DND-41 (cell line): ENCODE data around the gene ACAT2.
"Not testable (repeated sequence)": the region's sequence is repeated elsewhere in the genome, so short reads cannot be mapped to it uniquely, and the experiment has no call there.

Experiments
- ATAC-seq: fragments of 200-7000 bp; cut with Tn5 transposase; 3 replicates; pipeline ENCODE4 v1.9.1; 2021; ENCODE audit warnings: low read depth; ENCODE audit not compliant: insufficient read depth
- DNase-seq: peaks from one replicate; pipeline ENCODE4 v3.0.0-alpha.2; 2020
- H2AFZ ChIP-seq: 2 replicates; pipeline ENCODE4 v1.6.0; 2012; ENCODE audit warnings: low read depth, low read length
- H3K27ac ChIP-seq: 2 replicates; pipeline ENCODE4 v1.5.1; 2012; ENCODE audit warnings: low read length, inconsistent platforms
- H3K27me3 ChIP-seq: fragments of 200-600 bp; sonication (generic); 2 replicates; pipeline ENCODE4 v1.6.0; 2012; ENCODE audit warnings: low read length, mild to moderate bottlenecking, inconsistent platforms; ENCODE audit not compliant: insufficient read depth, poor library complexity
- H3K36me3 ChIP-seq: 2 replicates; pipeline ENCODE4 v1.5.1; 2012; ENCODE audit warnings: low read length, inconsistent platforms; ENCODE audit not compliant: insufficient read depth
- H3K4me1 ChIP-seq: 2 replicates; pipeline ENCODE4 v1.5.1; 2012; ENCODE audit warnings: mild to moderate bottlenecking, low read length; ENCODE audit not compliant: insufficient read depth
- H3K4me2 ChIP-seq: 2 replicates; pipeline ENCODE4 v1.6.0; 2012; ENCODE audit warnings: mild to moderate bottlenecking, moderate library complexity, low read length, inconsistent platforms; ENCODE audit not compliant: insufficient read depth
- H3K4me3 ChIP-seq, 2 experiments: fragments of 200-600 bp in 1 of 2; shearing (Covaris generic) in 1 of 2; 2 replicates each; pipeline ENCODE4 v1.5.1; 2012 to 2016; ENCODE audit warnings: inconsistent platforms in 2 of 2, low read length in 2 of 2, mild to moderate bottlenecking in 2 of 2, low read depth in 1 of 2, moderate library complexity in 1 of 2
- H3K79me2 ChIP-seq: 2 replicates; pipeline ENCODE4 v1.6.0; 2012; ENCODE audit warnings: low read length, inconsistent platforms; ENCODE audit not compliant: insufficient read depth
- H3K9ac ChIP-seq: 2 replicates; pipeline ENCODE4 v1.6.0; 2012; ENCODE audit warnings: low read depth, mild to moderate bottlenecking, inconsistent platforms, low read length, moderate library complexity
- H3K9me3 ChIP-seq: 2 replicates; pipeline ENCODE4 v1.5.1; 2012; ENCODE audit warnings: low read length, moderate library complexity, mild to moderate bottlenecking, inconsistent platforms; ENCODE audit not compliant: insufficient read depth, severe bottlenecking
- H4K20me1 ChIP-seq: 2 replicates; pipeline ENCODE4 v1.6.0; 2012; ENCODE audit warnings: low read length; ENCODE audit not compliant: insufficient read depth
- EZH2 ChIP-seq: IDR thresholded peaks from 3 replicates; pipeline ENCODE4 v1.6.1; 2012; ENCODE audit warnings: borderline replicate concordance, low read depth, mild to moderate bottlenecking, moderate library complexity, low read length, inconsistent platforms; ENCODE audit not compliant: severe bottlenecking
- TF ChIP-seq, protein P1 (sequence below): IDR thresholded peaks from 2 replicates; pipeline ENCODE4 v1.5.1; 2012; ENCODE audit warnings: borderline replicate concordance, low read length, moderate library complexity, mild to moderate bottlenecking; ENCODE audit not compliant: poor library complexity, severe bottlenecking; ENCODE audit errors: extremely low read depth

The ACAT2 gene

DNA sequence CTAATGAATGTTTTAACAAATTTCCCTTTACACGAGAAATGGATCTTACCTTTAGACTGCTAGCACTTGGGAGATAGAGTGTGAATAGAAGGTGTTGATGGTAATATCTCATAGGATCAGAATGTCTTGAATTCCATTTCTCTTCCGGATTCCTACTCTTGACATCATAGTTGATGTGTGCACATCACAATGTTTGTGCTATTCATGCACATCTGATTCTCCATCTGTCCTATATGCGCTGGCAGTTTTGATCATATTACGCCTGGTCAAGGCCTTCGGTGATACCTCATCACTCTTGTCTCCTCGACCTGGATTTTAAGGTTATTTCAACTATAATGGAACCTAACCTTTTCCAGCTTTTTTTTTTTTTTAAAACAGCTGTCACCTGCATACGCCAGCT lies 16.8 kb upstream of the ACAT2 start:
- Histone ChIP-seq H3K79me2 (peaks cover 80% of the 10 kb centered on the region), H3K4me2 (no peak overlapping the region), H4K20me1 (peaks cover 21% of the 10 kb centered on the region; the same call in 1 of the 2 replicates)

DNA sequence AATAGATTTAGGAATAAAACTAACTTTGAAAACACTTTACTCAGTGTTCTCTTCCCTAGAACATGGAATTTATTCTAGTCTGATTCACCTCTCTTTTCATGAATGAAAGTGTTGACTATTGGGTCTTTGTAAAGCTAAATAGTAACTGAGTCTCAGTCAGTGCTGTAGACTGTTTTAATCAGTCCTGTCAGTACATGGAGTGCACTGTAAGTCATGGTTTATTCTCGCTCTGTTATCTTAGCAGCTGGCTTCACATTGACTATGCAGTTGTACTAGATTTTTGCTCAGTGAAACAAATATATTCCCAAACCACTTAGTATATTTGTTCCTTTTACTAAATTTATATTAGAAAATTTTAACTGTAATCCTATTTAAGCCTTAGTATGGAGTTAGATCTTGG lies 15.1 kb upstream of the ACAT2 start:
- Histone ChIP-seq H3K27me3 (no peaks in the 10 kb centered on the region), H3K9ac (no peak overlapping the region), H3K27ac (no peak overlapping the region), H3K9me3 (no peaks in the 10 kb centered on the region), H3K79me2 (peaks cover 77% of the 10 kb centered on the region), H3K4me3 (no peak overlapping the region), H2AFZ (no peak overlapping the region), H3K4me2 (no peak overlapping the region), H3K4me1 (no peaks in the 10 kb centered on the region), H4K20me1 (peaks cover 8% of the 10 kb centered on the region; the same call in 1 of the 2 replicates), H3K36me3 (peaks cover 100% of the 10 kb centered on the region)
- DNase-seq: no peak
- ATAC-seq: no peak
- TF ChIP-seq, protein P1, sequence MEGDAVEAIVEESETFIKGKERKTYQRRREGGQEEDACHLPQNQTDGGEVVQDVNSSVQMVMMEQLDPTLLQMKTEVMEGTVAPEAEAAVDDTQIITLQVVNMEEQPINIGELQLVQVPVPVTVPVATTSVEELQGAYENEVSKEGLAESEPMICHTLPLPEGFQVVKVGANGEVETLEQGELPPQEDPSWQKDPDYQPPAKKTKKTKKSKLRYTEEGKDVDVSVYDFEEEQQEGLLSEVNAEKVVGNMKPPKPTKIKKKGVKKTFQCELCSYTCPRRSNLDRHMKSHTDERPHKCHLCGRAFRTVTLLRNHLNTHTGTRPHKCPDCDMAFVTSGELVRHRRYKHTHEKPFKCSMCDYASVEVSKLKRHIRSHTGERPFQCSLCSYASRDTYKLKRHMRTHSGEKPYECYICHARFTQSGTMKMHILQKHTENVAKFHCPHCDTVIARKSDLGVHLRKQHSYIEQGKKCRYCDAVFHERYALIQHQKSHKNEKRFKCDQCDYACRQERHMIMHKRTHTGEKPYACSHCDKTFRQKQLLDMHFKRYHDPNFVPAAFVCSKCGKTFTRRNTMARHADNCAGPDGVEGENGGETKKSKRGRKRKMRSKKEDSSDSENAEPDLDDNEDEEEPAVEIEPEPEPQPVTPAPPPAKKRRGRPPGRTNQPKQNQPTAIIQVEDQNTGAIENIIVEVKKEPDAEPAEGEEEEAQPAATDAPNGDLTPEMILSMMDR: no peak
- no peak for TF ChIP-seq EZH2

More for the DNA sequence above, 16.8 kb upstream of the ACAT2 start:
- no peak overlapping the region for H3K4me3 ChIP-seq
- H3K36me3 ChIP-seq: peaks cover 100% of the 10 kb centered on the region
- H3K9ac ChIP-seq: no peak overlapping the region
- H3K9me3 ChIP-seq: no peaks in the 10 kb centered on the region
- no peak overlapping the region for H2AFZ ChIP-seq
- DNase-seq (no peak), ATAC-seq (no peak)
- TF ChIP-seq EZH2: no peak
- TF ChIP-seq, protein P1: no peak
- H3K27me3 ChIP-seq: no peaks in the 10 kb centered on the region
- H3K4me1 ChIP-seq: no peaks in the 10 kb centered on the region
- no peak overlapping the region for H3K27ac ChIP-seq

DNA sequence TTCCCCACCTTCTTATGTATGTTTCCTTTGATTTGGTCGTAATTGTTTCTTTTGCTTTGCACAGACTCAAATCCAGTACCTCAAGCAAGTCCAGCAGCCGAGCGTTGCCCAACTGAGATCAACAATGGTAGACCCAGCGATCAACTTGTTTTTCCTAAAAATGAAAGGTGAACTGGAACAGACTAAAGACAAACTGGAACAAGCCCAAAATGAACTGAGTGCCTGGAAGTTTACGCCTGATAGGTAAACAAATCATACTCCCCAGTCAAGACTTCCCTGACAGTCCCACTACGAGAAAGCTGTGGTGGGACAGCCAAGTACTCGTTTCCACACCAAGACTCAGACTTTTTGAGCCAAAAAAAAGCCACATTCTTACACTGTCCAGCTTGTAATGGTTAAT lies 13.7 kb upstream of the ACAT2 start:
- not testable (repeated sequence) for H3K27ac ChIP-seq, H2AFZ ChIP-seq, H3K4me2 ChIP-seq, H3K4me3 ChIP-seq, H4K20me1 ChIP-seq, H3K9ac ChIP-seq, ATAC-seq, H3K27me3 ChIP-seq, H3K9me3 ChIP-seq, DNase-seq, H3K4me1 ChIP-seq
- H3K36me3 ChIP-seq: peaks cover 100% of the 10 kb centered on the region
- H3K79me2 ChIP-seq: peaks cover 71% of the 10 kb centered on the region

DNA sequence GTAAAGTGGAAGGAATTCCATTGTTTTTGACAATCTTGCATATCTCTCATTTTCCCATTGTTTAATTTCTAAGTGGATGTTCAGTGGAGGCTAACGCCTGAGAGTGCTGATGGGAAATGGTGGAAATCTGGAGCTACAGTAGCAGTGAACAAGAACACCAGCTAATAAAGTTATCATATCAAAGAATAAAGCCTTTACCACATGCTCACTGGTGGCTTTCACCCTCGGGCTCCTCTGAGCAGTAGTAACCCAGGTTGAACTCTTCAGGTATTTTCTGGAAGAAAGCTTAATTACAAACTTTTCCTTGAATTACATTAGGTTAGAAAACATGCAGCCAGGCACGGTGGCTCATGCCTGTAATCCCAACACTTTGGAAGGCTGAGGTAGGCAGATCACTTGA lies 10.4 kb upstream of the ACAT2 start:
- Histone ChIP-seq H3K9ac (no peak overlapping the region), H3K79me2 (peaks cover 57% of the 10 kb centered on the region; the same call in 1 of the 2 replicates), H3K36me3 (peaks cover 98% of the 10 kb centered on the region), H3K27me3 (no peaks in the 10 kb centered on the region), H4K20me1 (no peaks in the 10 kb centered on the region; the same call in 1 of the 2 replicates), H3K4me3 (no peak overlapping the region), H3K4me1 (no peaks in the 10 kb centered on the region), H3K4me2 (no peak overlapping the region), H2AFZ (no peak overlapping the region), H3K27ac (no peak overlapping the region), H3K9me3 (no peaks in the 10 kb centered on the region)
- DNase-seq (no peak), ATAC-seq (no peak)
- TF ChIP-seq, protein P1: no peak
- TF ChIP-seq EZH2: no peak
